PC-3 (cell line): ENCODE data around the gene TFAP2B. TPM values are rescaled to one million over a fixed set of nuclear protein-coding genes. Genes with fewer than 3 reads are reported as not detected.
A peak's percentile ranks its signal among the peaks of the same experiment; 100 is the strongest.

Source experiments
- ATAC-seq: fragments of 200-7000 bp; cut with Tn5 transposase; 2 replicates; pipeline ENCODE4 v1.9.1; 2020; ENCODE audit warnings: mild to moderate bottlenecking, moderate library complexity
- BruUV-seq: library from RNA; stranded (reverse); fragments of 400-500 nt; replicated peaks from 2 replicates; lab custom pipeline; 2021; lab: Mats Ljungman, UMichigan
- CTCF ChIA-PET: fragments of 300-600 bp; sonication (Branson Sonifier 250); formaldehyde crosslinking; loops from one replicate; lab custom pipeline; 2022; ENCODE audit warnings: antibody characterized with exemption; lab: Charles Lee
- POLR2A ChIA-PET: fragments of 300-600 bp; sonication (Branson Sonifier 250); formaldehyde crosslinking; loops from one replicate; lab custom pipeline; 2022; ENCODE audit warnings: antibody characterized with exemption; ENCODE audit not compliant: unreplicated experiment; lab: Charles Lee
- DNase-seq: peaks from one replicate; pipeline ENCODE4 v3.0.0-alpha.2; 2015
- H2AFZ ChIP-seq: fragments of 300-600 bp; sonication (generic); 2 replicates; pipeline ENCODE4 v1.6.0; 2016; ENCODE audit warnings: antibody characterized with exemption, low read length
- H3F3A ChIP-seq: fragments of 300-600 bp; sonication (generic); one replicate; pipeline ENCODE4 v1.6.0; 2017; ENCODE audit warnings: antibody characterized with exemption, low read length, control low read depth, mild to moderate bottlenecking; ENCODE audit not compliant: unreplicated experiment
- H3K27ac ChIP-seq: fragments of 300-600 bp; sonication (generic); 2 replicates; pipeline ENCODE4 v1.5.1; 2016; ENCODE audit warnings: mild to moderate bottlenecking, low read length
- H3K27me3 ChIP-seq: fragments of 300-600 bp; sonication (generic); 2 replicates; pipeline ENCODE4 v1.6.1; 2016; ENCODE audit warnings: low read length, mixed read lengths
- H3K36me3 ChIP-seq: fragments of 300-600 bp; sonication (generic); 2 replicates; pipeline ENCODE4 v1.6.1; 2016; ENCODE audit warnings: low read depth, mixed run types, low read length, mixed read lengths
- H3K4me1 ChIP-seq: fragments of 300-600 bp; sonication (generic); 2 replicates; pipeline ENCODE4 v1.5.1; 2016; ENCODE audit warnings: low read length; ENCODE audit not compliant: insufficient read depth
- H3K4me2 ChIP-seq: fragments of 300-600 bp; sonication (generic); 2 replicates; pipeline ENCODE4 v1.6.0; 2016; ENCODE audit warnings: low read length
- H3K4me3 ChIP-seq: fragments of 300-600 bp; sonication (generic); 2 replicates; pipeline ENCODE4 v1.5.1; 2016; ENCODE audit warnings: mild to moderate bottlenecking, low read length, mixed read lengths
- H3K79me2 ChIP-seq: fragments of 300-600 bp; sonication (generic); 2 replicates; pipeline ENCODE4 v1.6.1; 2017; ENCODE audit warnings: low read length, mixed read lengths
- H3K9ac ChIP-seq: fragments of 300-600 bp; sonication (generic); 2 replicates; pipeline ENCODE4 v1.6.0; 2016; ENCODE audit warnings: mild to moderate bottlenecking, low read length
- H3K9me2 ChIP-seq: fragments of 300-600 bp; sonication (generic); replicated peaks from 2 replicates; pipeline ENCODE4 v1.6.1; 2016; ENCODE audit warnings: mixed run types, low read length, mixed read lengths
- H3K9me3 ChIP-seq: fragments of 300-600 bp; sonication (generic); 2 replicates; pipeline ENCODE4 v1.6.1; 2016; ENCODE audit warnings: low read length, mixed read lengths
- H4K20me1 ChIP-seq: fragments of 300-600 bp; sonication (generic); 2 replicates; pipeline ENCODE4 v1.6.1; 2016; ENCODE audit warnings: low read length, mixed read lengths
- EZH2 ChIP-seq: fragments of 300-600 bp; sonication (generic); IDR thresholded peaks from one replicate; pipeline ENCODE4 v1.6.1; 2017; ENCODE audit warnings: antibody characterized with exemption, mild to moderate bottlenecking, low read length; ENCODE audit not compliant: unreplicated experiment
- EZH2phosphoT487 ChIP-seq: fragments of 300-600 bp; sonication (generic); IDR thresholded peaks from 2 replicates; pipeline ENCODE4 v1.6.1; 2018; ENCODE audit warnings: mild to moderate bottlenecking, antibody characterized with exemption, low read length, borderline replicate concordance
- intact Hi-C: fragments of 100-400 bp; cut with micrococcal nuclease; formaldehyde crosslinking; loops from 2 replicates; pipeline ENCODE4 v1.9.0; 2023
- total RNA-seq: library from RNA; depleted of rRNA; stranded (reverse); fragments of >200 nt; gene quantifications from 2 replicates; pipeline ENCODE4 v1.2.3, GENCODE V29; 2014
- TF ChIP-seq, protein P1 (sequence below): fragments of 300-600 bp; sonication (generic); conservative IDR thresholded peaks from 2 replicates; pipeline ENCODE4 v1.5.1; 2017; ENCODE audit warnings: antibody characterized with exemption, low read depth, mild to moderate bottlenecking, low read length

TFAP2B gene
- total RNA-seq, 1 experiment from 2014 or later, result not detected

DNA sequence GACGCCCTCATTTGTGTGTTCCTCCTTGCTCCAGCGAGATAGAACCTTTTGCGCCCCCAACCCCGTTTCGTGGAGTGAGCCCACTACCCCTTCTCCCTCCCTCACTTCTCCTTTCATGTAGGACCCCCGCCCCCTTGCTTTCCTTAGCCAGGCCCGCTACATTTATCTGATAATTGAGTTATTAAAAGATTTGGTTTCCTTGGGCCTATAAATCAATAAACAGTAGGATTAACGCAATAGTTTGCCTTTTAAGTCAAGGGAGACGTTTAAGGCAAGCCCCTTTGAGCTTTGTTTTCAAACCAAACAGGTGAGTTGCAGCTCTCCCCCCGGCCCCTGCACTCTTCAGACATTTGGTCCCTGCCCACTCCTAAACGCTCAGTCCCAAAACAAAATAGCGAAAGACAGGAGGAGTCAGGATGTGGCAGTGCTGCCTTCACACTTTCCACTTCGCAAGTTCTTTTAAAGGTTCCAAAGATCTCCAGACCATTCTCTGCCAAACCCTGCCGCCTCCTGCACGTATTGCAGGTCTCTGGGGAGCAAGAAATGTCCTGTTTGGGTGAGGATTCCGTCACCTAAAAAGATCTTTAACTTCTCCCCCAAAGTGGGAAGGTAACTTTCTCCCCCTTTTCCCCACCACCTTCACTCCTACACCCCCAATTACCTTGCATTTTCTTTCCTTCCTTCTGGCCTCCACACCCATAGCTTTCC lies 27.6 kb downstream of the TFAP2B start:
- H3K9me3 ChIP-seq, result no peaks in the 10 kb centered on the region
- peaks cover 67% of the 10 kb centered on the region for H3K27me3 ChIP-seq
- H3K79me2 ChIP-seq, result no peaks in the 10 kb centered on the region
- intact Hi-C loops, result no loop called here
- H3K9ac ChIP-seq, result no peak overlapping the region
- H3K4me2 ChIP-seq, result no peak overlapping the region
- H3K9me2 ChIP-seq, result no peaks in the 10 kb centered on the region
- H2AFZ ChIP-seq, result no peak overlapping the region
- no peak for ATAC-seq
- ChIA-PET CTCF (no interaction called here), POLR2A (no interaction called here)
- H3K4me1 ChIP-seq, result no peaks in the 10 kb centered on the region
- H3K4me3 ChIP-seq, result no peak overlapping the region
- H3F3A ChIP-seq, result no peaks in the 10 kb centered on the region
- H3K36me3 ChIP-seq, result no peaks in the 10 kb centered on the region
- no peaks in the 10 kb centered on the region for H4K20me1 ChIP-seq
- no peak for DNase-seq
- TF ChIP-seq EZH2 (no peak), EZH2phosphoT487 (no peak)
- TF ChIP-seq, protein P1, sequence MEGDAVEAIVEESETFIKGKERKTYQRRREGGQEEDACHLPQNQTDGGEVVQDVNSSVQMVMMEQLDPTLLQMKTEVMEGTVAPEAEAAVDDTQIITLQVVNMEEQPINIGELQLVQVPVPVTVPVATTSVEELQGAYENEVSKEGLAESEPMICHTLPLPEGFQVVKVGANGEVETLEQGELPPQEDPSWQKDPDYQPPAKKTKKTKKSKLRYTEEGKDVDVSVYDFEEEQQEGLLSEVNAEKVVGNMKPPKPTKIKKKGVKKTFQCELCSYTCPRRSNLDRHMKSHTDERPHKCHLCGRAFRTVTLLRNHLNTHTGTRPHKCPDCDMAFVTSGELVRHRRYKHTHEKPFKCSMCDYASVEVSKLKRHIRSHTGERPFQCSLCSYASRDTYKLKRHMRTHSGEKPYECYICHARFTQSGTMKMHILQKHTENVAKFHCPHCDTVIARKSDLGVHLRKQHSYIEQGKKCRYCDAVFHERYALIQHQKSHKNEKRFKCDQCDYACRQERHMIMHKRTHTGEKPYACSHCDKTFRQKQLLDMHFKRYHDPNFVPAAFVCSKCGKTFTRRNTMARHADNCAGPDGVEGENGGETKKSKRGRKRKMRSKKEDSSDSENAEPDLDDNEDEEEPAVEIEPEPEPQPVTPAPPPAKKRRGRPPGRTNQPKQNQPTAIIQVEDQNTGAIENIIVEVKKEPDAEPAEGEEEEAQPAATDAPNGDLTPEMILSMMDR, result no peak
- BruUV-seq, result no TSS peak
- no peak overlapping the region for H3K27ac ChIP-seq

DNA sequence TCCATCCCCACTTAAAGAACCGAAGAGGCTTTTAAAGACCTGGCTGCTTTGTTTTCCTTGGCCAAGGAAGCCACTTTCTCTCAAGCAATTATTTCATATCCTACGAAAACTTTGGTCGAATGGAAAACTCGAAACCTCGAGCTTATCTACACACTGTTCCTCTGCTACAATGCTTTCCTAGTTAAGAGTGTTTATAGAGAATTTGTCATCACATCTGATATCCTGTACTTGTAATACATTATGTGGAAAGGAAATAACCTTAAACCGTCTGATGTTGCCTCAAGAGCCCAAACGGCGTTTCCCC lies 28.1 kb downstream of the TFAP2B start:
- Histone ChIP-seq H2AFZ (no peak overlapping the region), H3K36me3 (no peaks in the 10 kb centered on the region), H3K79me2 (no peaks in the 10 kb centered on the region), H3F3A (no peaks in the 10 kb centered on the region), H3K27ac (no peak overlapping the region), H3K9ac (no peak overlapping the region), H3K9me3 (no peaks in the 10 kb centered on the region), H3K4me1 (no peaks in the 10 kb centered on the region), H3K9me2 (no peaks in the 10 kb centered on the region), H3K4me2 (no peak overlapping the region), H4K20me1 (no peaks in the 10 kb centered on the region), H3K27me3 (peaks cover 67% of the 10 kb centered on the region), H3K4me3 (no peak overlapping the region)
- no TSS peak for BruUV-seq
- TF ChIP-seq, protein P1, result no peak
- TF ChIP-seq EZH2phosphoT487 (no peak), EZH2 (no peak)
- ATAC-seq (0 out of 2 replicates have a peak, but pooled peaks have one; percentile 21), DNase-seq (peak; percentile 5)
- ChIA-PET POLR2A (no interaction called here), CTCF (no interaction called here)
- intact Hi-C loops, result no loop called here

DNA sequence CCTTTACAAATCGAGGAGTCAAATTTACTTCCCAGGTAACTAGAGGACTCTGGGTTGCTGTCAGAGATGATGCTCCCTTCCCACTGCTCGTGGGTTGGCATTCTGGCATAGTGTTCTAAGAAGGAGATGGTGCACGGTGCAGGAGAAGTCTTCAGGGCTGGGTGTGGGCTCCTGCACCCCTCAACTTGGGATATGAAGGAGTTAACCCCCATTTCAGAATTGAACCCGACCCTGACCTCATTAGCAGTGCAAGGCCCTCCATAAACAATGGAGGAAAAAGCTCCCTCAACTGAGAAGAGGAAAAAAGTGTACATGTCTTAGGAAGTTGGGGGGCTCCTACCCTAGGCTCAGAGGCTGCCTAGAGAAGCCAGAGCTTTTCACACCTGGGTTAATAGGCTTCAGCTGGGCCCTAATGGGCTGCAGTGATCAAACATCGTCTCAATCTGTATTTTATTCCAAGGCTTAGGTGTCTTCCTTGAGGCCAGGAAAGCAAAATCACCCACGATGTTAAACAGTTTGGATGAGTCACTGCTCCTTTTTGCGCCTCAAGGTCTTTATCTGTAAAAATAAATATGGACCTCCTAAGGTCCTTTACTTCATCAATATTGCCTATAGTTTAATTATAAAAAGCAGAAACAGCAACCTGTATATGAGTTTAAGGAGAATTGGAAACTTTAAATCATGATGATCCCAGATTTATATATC lies 29.4 kb downstream of the TFAP2B start:
- Histone ChIP-seq H3K27ac (no peak overlapping the region), H3K27me3 (peaks cover 69% of the 10 kb centered on the region)

More for the DNA sequence above, 29.4 kb downstream of the TFAP2B start:
- no peak overlapping the region for H3K4me3 ChIP-seq
- DNase-seq (peak; percentile 11), ATAC-seq (no peak)
- POLR2A ChIA-PET, result no interaction called here
- CTCF ChIA-PET, result no interaction called here
- H4K20me1 ChIP-seq, result no peaks in the 10 kb centered on the region
- no peaks in the 10 kb centered on the region for H3K9me2 ChIP-seq
- BruUV-seq, result no TSS peak
- TF ChIP-seq EZH2, result no peak
- TF ChIP-seq, protein P1, result no peak
- TF ChIP-seq EZH2phosphoT487, result no peak
- H3K36me3 ChIP-seq, result no peaks in the 10 kb centered on the region
- no peak overlapping the region for H3K9ac ChIP-seq
- no peaks in the 10 kb centered on the region for H3K9me3 ChIP-seq
- H3K79me2 ChIP-seq, result no peaks in the 10 kb centered on the region
- no peak overlapping the region for H2AFZ ChIP-seq
- no peaks in the 10 kb centered on the region for H3F3A ChIP-seq
- H3K4me2 ChIP-seq, result no peak overlapping the region
- intact Hi-C loops, result no loop called here
- H3K4me1 ChIP-seq, result no peaks in the 10 kb centered on the region
